ENCODE measurements around the gene RBFOX1.

GRCh38 chr16:7497691-7498090 lies 165.0 kb downstream of the RBFOX1 start:
- TF ChIP-seq ZBTB11 (CRISPR knock-in tag; IDR thresholded peaks at IDR 0.05) (no peak), CTCF (IDR thresholded peaks at IDR 0.05 in 2 of 3, conservative IDR thresholded peaks at IDR 0.05 in 1 of 3; ENCODE audit: control insufficient read depth in 2 of 3, extremely low read depth in 1 of 3, insufficient read depth in 1 of 3, low read depth in 3 of 3, low read length in 3 of 3) (no peak), RAD21 (IDR thresholded peaks at IDR 0.05; ENCODE audit: insufficient read depth, low read depth, low read length) (no peak)

Measured in GM12878 (cell line).